HG03064 (cell line): ENCODE data around the gene PSMC3.
A peak's percentile ranks its signal among the peaks of the same experiment; 100 is the strongest.

Source experiments
- ATAC-seq: cut with Tn5 transposase; IDR thresholded peaks from one replicate; pipeline ENCODE4 v1.9.1; 2021; ENCODE audit warnings: low read depth; ENCODE audit not compliant: unreplicated experiment

PSMC3 gene

DNA sequence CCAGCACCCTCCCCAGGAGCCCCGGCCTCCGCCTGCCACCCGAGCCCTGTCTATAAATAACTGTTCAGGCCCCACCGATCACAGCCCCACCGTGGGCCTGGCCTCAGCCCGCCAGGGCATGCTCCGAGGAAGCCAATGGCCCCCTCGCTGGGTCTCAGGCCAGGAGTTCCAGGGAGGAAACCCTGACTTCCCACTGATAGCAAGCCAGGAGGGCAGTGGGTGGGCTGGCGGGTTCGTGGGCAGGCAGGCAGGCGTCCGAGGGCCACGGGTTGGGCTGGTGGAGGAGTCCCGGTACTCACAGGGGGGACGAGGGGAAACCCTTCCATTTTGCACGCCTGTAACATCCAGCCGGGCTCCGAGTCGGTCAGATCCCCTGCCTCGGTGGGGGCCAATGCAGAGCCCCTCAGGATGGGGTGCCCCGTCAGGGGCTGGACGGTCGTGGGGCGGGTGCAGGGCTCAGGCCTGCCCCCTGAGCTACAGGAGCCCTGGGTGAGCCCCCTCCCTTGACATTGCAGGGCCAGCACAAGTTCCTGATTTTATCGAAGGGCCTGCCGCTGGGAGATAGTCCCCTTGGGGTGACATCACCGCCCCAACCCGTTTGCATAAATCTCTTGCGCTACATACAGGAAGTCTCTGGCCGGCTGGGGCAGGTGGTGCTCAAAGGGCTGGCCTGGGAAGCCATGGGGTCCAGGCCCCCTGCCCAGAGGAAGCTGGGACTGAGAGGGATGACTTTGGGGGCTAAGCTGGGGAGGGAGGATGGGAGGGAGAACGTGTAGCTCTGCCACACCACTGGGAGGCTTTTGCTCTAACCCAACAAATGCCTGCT is 48.0 kb downstream of the PSMC3 start, which contains the start of gene SPI1:
SPI1 (minus strand) TSS at position 538 of the 826 bp plus-strand sequence; CDS start at position 344, 194 bp downstream.
- peak; percentile 69 for ATAC-seq

DNA sequence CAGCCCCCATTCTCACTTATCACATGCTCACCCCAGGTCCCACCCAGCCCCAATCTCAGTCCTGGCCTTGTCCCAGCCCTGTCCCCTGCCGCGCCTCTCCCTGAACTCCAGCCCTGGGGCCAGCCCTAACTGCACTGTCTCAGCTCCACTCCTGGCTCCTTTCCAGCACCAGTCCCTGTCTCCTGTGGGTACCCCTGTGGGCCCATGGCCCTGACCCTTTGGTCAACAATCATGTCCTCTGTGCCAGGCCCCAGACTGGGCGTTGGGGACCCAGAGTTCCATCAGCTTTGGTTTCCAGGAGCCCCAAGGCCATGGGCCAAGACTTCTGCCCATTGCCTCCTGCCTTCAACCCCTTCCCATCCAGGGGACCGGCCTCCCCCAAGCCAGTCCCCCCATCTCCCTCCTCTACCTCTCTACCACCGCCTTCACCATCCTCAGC is 48.6 kb downstream of the PSMC3 start:
- ATAC-seq, result peak; percentile 15

DNA sequence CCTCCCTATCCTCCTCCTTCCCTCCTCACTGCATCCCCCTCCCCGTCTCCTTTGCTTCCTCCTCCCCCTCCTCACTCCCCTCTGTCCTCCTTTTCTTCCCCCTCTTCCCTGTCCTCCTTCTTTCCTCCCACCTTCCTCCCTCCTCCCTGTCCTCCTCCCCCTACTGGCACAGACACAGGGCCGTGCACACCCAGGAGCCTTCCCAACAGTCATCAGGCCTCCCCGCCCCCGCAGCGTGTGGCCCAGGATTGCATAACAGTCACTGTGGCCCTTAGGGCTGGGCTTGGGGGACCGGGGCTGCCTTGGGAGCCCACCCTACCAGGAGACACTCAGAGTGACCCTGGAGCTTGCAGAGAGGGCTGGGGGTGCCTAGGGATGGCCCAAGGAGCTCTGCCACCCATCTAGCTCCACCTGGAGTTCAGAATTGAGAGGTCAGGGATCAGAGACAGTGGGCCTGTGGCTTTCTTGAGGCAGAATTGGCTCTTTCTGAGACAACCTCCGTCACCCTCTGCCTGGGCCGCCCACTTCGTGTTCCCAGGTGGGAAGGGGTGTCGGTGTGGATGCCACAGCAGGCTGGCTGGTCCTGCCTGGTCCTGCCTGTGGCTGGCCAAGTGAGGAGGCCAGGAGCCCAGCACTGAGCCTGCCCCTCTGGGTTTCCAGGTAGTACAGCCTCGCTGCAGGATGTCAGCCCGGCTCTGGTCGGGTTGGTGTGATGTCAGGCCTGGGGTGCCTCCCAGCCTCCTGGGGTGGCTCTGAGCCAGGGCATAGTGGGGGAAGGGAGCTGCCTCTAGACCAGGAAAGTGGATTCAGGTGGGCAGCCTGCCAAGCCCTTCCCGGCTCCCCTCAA is 49.5 kb downstream of the PSMC3 start:
- peak; percentile 27 for ATAC-seq

DNA sequence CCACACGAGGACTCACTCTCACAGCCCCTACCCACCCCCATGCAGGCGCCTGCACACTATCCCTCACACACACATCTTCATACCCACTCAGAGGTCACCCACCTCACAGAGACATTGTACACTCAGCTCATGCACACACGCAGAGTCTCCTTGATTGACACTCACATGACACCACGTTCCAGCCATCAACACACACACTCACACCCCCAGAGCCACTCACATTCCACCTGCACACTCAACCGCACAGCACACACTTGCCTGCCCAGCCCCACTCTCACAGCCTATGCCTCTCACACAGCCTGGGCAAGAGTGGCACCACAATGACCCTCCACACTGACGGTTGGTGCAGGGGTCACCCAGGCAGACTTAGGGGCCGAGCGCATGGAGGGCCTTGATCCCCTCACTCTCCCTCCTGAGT is 50.1 kb downstream of the PSMC3 start:
- no peak for ATAC-seq

DNA sequence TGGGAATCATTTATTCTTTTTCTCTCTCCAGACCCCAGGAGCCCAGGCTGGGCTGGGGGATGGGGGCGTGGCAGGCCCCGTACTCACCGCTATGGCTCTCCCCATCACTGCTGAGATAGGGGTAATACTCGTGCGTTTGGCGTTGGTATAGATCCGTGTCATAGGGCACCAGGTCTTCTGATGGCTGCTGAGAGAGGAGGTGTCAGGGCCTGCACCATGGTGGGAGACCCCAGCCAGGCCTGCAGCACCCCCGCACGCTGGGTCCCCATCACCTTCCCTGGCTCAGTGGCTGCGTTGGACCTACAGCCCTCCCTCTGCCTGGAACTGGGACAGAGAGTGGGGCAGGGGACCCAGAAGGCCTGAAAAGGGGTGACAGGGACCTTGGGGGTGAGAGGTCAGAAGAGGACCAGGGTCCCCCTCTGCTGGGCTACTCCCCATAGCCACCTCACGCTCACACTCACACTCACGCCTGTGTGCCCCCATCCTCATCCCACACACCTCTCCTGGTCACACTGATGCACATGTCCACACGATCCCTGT is 50.6 kb downstream of the PSMC3 start:
- ATAC-seq, result no peak

DNA sequence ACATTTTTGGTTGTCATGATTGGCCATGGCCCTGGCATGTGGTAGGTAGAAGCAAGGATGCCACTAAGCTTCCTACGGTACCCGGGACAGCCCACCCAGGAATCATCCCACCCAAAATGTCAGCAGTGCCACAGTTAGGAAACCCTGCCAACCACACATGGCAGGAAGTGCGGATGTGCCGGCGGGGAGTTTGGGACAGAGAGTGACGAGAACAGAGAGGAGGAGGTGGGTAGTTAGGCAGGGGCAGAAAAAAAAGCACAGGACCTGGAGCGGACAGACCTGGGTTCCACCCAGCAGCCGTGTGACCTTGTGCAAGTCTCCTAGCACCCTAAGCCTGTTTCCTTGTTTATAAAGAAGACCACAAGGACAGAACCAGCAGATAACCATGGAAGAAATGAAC is 51.2 kb downstream of the PSMC3 start:
- no peak for ATAC-seq

DNA sequence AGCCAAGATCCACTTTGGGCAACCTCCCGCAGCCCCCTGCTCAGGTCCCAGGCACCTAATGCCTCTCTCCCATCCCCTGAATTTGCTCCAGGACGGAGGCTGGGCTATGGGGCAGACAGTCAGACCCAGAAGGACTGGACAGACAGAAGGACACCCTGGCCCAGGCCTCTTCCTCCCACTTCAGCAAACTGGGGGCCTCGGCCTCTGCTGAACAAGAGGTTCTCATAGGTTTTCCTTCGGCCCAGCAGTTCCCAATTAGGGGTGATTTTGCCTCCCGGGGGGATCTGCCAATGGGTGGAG is 51.6 kb downstream of the PSMC3 start:
- ATAC-seq, result no peak

DNA sequence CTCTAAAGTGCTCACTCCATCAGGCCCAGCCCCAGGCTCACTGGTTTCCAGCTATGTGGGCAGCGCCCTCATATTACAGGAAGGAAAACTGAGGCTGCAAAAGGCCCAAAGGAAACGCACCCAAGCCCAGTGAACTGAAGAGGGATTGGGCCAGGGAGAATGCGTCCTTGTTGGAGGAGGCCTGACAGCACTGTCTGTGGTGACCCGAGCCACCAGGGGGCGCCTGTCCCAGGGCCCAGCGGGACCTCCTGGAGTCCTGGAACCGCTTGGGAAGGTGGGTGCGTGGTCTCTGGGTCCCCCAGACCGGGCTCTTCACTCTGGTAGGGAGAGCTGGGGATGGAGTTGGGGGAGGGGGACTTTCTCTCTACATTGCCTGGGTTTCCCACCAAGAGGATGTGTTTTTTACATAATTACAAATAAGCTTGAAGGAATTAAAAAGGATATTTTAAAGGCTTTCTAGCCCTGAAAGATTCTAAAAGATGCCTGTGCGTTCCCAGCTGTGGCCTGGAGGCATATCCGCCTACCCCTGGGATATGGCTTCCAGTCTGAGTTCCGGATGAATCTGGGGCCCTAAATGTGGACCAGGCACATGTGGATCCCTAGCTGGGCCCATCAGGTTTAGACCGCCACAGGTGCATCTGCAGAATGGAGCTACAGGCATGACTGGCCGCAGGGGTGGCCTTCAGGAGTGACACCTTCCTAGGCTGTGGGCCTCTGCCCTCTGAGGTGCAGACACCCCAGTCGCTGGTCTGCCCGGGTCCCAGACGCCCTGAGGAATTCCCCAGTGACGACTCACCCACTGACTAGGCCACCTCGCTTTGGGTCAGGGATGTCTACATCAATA is 52.1 kb downstream of the PSMC3 start:
- no peak for ATAC-seq

DNA sequence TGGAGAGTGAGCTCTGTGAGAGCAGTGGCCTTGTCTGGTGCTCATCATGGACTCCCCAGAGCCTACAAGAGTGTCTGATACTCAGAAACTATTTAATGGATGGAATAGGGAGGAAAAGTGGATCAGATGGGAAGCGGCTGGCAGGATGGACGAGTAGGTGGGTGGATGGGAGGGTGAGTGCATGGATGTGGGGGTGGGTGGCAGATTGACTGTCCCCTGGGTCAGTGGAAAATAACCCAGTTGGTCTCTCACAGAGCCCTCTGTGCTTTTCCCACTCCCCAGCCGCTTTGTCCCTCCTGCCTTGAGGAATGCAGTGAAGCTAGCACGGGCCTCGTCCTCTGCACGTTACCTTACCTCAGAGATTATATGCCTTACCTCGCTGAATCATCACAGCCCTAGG is 53.8 kb downstream of the PSMC3 start:
- no peak for ATAC-seq

DNA sequence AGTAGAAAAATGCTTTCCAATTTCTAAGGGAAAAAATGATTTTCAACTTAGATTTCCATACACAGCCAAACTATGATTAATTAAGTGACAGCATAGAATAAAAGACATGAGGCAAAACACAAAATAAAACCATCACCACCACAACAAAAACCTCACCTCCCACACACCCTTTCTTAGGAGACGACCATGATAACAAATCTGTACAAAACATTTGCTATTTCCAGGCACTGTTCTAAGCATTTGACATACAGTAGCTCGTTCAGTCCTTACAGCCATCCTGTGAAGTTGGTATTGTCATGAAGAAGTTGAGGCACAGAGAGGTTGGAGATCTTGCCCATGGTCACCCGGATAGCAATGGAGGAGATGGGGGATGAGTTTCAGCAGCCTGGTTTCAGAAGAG is 56.6 kb downstream of the PSMC3 start:
- no peak for ATAC-seq
